DMS 273 (cell line): ENCODE data around the gene LAMA5.

Experiments used
- DNase-seq: peaks from one replicate; lab custom pipeline; 2025; ENCODE audit not compliant: unreplicated experiment; lab: John Stamatoyannopoulos, UW

Gene LAMA5

GRCh38 chr20:62268228-62268900 lies 98.7 kb downstream of the LAMA5 start:
- DNase-seq, result no peak

- no peak for DNase-seq
Observed at GRCh38 chr20:62267543-62267942, 99.6 kb downstream of the LAMA5 start.

DNA sequence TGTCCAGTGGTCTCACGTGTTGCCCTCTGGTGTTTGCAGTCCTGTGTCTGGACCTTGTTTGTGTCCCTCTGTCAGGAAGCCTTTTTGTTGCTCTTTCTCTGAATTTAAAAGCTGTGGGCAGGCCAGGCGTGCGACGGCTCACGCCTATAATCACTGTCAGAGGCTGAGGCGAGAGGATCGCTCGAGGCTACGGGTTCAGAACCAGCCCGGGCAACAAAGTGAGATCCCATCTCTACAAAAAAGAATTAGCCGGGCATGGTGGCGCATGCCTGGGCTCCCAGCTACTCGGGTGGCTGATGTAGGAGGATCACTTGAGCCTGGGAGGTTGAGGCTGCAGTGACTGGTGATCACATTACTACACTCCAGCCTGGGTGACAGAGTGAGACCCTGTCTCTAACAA lies 100.3 kb downstream of the LAMA5 start:
- DNase-seq, result no peak

DNA sequence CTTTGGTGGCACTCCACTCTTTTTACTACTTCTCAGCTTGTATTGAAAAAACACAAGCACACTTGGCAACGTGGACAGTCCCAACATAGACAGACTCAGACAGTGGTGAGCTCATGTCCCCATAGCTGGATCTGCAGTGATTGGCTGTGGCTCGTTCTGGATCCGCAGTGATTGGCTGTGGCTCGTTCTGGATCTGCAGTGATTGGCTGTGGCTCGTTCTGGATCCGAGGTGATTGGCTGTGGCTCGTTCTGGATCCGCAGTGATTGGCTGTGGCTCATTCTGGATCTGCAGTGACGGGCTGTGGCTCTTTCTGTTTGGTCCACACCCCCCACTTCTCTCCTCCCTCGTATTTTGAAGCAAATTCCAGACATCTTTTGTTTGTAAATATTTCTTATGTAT lies 100.8 kb downstream of the LAMA5 start:
- DNase-seq, result no peak

- DNase-seq, result no peak
Observed at GRCh38 chr20:62265365-62265764, 101.7 kb downstream of the LAMA5 start.

- DNase-seq, result no peak
Observed at GRCh38 chr20:62263396-62263795, 103.7 kb downstream of the LAMA5 start.

DNA sequence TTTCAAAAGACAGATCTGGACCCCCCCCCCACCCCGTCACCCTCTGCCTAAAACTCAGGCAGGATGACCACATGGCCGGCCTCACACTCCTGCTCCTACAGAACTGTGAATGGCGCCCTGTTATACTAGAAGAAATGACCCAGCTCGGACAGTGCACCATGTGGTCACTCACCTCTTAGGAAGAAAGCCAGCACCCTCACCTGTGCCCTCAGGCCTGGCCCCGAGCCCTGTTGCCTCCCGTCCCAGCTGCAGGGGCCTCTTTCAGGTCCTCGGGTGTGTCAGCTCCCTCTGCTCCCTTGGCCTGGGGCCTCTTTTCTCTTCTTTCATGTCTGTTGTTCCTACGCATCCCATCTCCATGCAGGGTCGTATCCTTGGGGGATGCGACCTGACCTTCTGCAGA lies 105.0 kb downstream of the LAMA5 start:
- DNase-seq, result no peak

DNA sequence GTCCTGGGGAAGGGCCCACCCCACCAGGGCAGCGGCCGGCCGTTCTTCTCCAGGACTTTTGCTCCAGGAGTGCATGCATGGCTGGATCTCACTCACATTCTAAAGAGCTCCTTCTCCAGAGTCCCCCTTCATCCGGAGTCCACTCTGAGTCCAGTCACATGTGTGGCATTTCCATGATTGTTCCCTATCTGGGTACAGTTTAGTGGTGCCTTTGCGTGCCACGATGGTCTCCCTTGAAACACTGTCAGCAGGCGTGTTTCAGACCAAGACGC lies 107.9 kb downstream of the LAMA5 start:
- no peak for DNase-seq
